Vagina (tissue), 2 donors: ENCODE results near the gene PRR11. TPM values are rescaled to one million over a fixed set of nuclear protein-coding genes. Genes with fewer than 3 reads are reported as not detected.
"Not testable (repeated sequence)": the region's sequence is repeated elsewhere in the genome, so short reads cannot be mapped to it uniquely, and the experiment has no call there.

Source experiments
- DNase-seq, 2 donors: peaks; one replicate each; pipeline ENCODE4 v3.0.0-alpha.2; 2017; ENCODE audit errors: extremely low spot score in 2 of 2
- H3K27ac ChIP-seq: fragments of 200-600 bp; sonication (generic); one replicate; pipeline ENCODE4 v1.5.1; 2019
- H3K27me3 ChIP-seq: fragments of 200-600 bp; sonication (generic); one replicate; pipeline ENCODE4 v1.5.1; 2019
- H3K36me3 ChIP-seq, 2 donors: fragments of 200-600 bp; sonication (generic); one replicate each; pipeline ENCODE4 v1.5.1; 2017 to 2019
- H3K4me1 ChIP-seq: fragments of 200-600 bp; sonication (generic); one replicate; pipeline ENCODE4 v1.5.1; 2019
- H3K4me3 ChIP-seq, 2 donors: fragments of 200-600 bp; sonication (generic); 1 replicate in 1 of 2; 2 replicates in 1 of 2; pipeline ENCODE4 v1.5.1; 2016 to 2019
- H3K9me3 ChIP-seq: fragments of 200-600 bp; sonication (generic); one replicate; pipeline ENCODE4 v1.5.1; 2019
- CTCF ChIP-seq, 3 experiments: fragments of 450-650 bp in 2 of 3; fragments of 200-600 bp in 1 of 3; sonication (generic) in 1 of 3; IDR thresholded peaks; one replicate each; pipeline ENCODE4 v1.5.1; 2017 to 2019; ENCODE audit warnings: antibody characterized with exemption in 3 of 3, mild to moderate bottlenecking in 2 of 3, moderate library complexity in 2 of 3
- POLR2A ChIP-seq, 2 donors: fragments of 450-650 bp; IDR thresholded peaks; one replicate each; pipeline ENCODE4 v1.6.1; 2017; ENCODE audit warnings: antibody characterized with exemption in 2 of 2, mild to moderate bottlenecking in 2 of 2, moderate library complexity in 2 of 2
- POLR2AphosphoS5 ChIP-seq, 2 donors: sonication (generic); formaldehyde crosslinking; IDR thresholded peaks; one replicate each; pipeline ENCODE4 v1.9.0; 2017; ENCODE audit warnings: antibody characterized with exemption in 2 of 2, mild to moderate bottlenecking in 2 of 2, low read depth in 1 of 2; ENCODE audit not compliant: insufficient read depth in 1 of 2
- intact Hi-C: fragments of 100-400 bp; cut with DNase I; formaldehyde crosslinking; loops from one replicate; pipeline ENCODE4 v1.15.1; 2023
- total RNA-seq: library from RNA; depleted of rRNA; stranded (reverse); fragments of >200 nt; gene quantifications from one replicate; pipeline ENCODE4 v1.2.3, GENCODE V29; 2016

Gene PRR11
- total RNA-seq, 1 donor from 2014 or later = 7.9 TPM

GRCh38 chr17:59174671-59175070 is 19.1 kb downstream of the PRR11 start:
- Histone ChIP-seq H3K27ac (no peak overlapping the region), H3K36me3 (no peaks in the 10 kb centered on the region), H3K9me3 (no peaks in the 10 kb centered on the region), H3K4me1 (no peaks in the 10 kb centered on the region), H3K4me3 (no peak overlapping the region), H3K27me3 (no peaks in the 10 kb centered on the region)
- DNase-seq = no peak
- intact Hi-C loops = no loop called here
- no peak for TF ChIP-seq POLR2A (IDR thresholded peaks at IDR 0.05)
- TF ChIP-seq POLR2AphosphoS5 (IDR thresholded peaks at IDR 0.05; ENCODE audit: insufficient read depth in 1 of 2, low read depth in 1 of 2) = no peak
- TF ChIP-seq CTCF (IDR thresholded peaks at IDR 0.05) = no peak

- intact Hi-C loops = no loop called here
- H3K4me3 ChIP-seq = no peak overlapping the region
These were observed 19.5 kb downstream of the PRR11 start for GRCh38 chr17:59175076-59175475.

GRCh38 chr17:59178266-59178985 is 22.9 kb downstream of the PRR11 start:
- Histone ChIP-seq H3K27me3 (no peaks in the 10 kb centered on the region), H3K4me1 (no peaks in the 10 kb centered on the region), H3K4me3 (no peak overlapping the region), H3K9me3 (no peaks in the 10 kb centered on the region), H3K36me3 (no peaks in the 10 kb centered on the region), H3K27ac (no peak overlapping the region)
- TF ChIP-seq CTCF (IDR thresholded peaks at IDR 0.05) (no peak), POLR2A (IDR thresholded peaks at IDR 0.05) (no peak), POLR2AphosphoS5 (IDR thresholded peaks at IDR 0.05; ENCODE audit: insufficient read depth in 1 of 2, low read depth in 1 of 2) (no peak)
- no peak for DNase-seq
- intact Hi-C loops = no loop called here

More at GRCh38 chr17:59175076-59175475, 19.5 kb downstream of the PRR11 start:
- Histone ChIP-seq H3K27ac (no peak overlapping the region), H3K27me3 (no peaks in the 10 kb centered on the region), H3K9me3 (no peaks in the 10 kb centered on the region), H3K36me3 (no peaks in the 10 kb centered on the region), H3K4me1 (no peaks in the 10 kb centered on the region)
- TF ChIP-seq CTCF (IDR thresholded peaks at IDR 0.05) = no peak
- no peak for TF ChIP-seq POLR2AphosphoS5 (IDR thresholded peaks at IDR 0.05; ENCODE audit: insufficient read depth in 1 of 2, low read depth in 1 of 2)
- TF ChIP-seq POLR2A (IDR thresholded peaks at IDR 0.05) = no peak
- no peak for DNase-seq

GRCh38 chr17:59179601-59180000 is 24.1 kb downstream of the PRR11 start:
- DNase-seq, intact Hi-C loops: not testable (repeated sequence)

GRCh38 chr17:59180626-59181025 is 25.1 kb downstream of the PRR11 start:
- intact Hi-C loops = no loop called here
- no peaks in the 10 kb centered on the region for H3K9me3 ChIP-seq

More at GRCh38 chr17:59179601-59180000, 24.1 kb downstream of the PRR11 start:
- not testable (repeated sequence) for H3K36me3 ChIP-seq, H3K27me3 ChIP-seq, H3K4me3 ChIP-seq, H3K9me3 ChIP-seq, H3K27ac ChIP-seq, H3K4me1 ChIP-seq

More at GRCh38 chr17:59180626-59181025, 25.1 kb downstream of the PRR11 start:
- H3K27ac ChIP-seq = no peak overlapping the region
- no peak overlapping the region for H3K4me3 ChIP-seq
- no peaks in the 10 kb centered on the region for H3K4me1 ChIP-seq
- no peaks in the 10 kb centered on the region for H3K27me3 ChIP-seq
- no peaks in the 10 kb centered on the region for H3K36me3 ChIP-seq
- TF ChIP-seq POLR2A (IDR thresholded peaks at IDR 0.05) (no peak), CTCF (IDR thresholded peaks at IDR 0.05) (no peak), POLR2AphosphoS5 (IDR thresholded peaks at IDR 0.05; ENCODE audit: insufficient read depth in 1 of 2, low read depth in 1 of 2) (no peak)
- no peak for DNase-seq
